AG04450 (cell line): ENCODE data around the gene LRRC34. TPM values are rescaled to one million over a fixed set of nuclear protein-coding genes. Genes with fewer than 3 reads are reported as not detected.

Experiments
- CTCF ChIA-PET: fragments of 300-600, 350-600 bp; formaldehyde crosslinking; extraction: SDS; loops from one replicate; lab custom pipeline; 2022; ENCODE audit warnings: antibody characterized with exemption, inconsistent platforms; lab: Charles Lee
- POLR2A ChIA-PET: fragments of 350-600 bp; formaldehyde crosslinking; extraction: SDS; loops from one replicate; lab custom pipeline; 2021; ENCODE audit warnings: antibody characterized with exemption, inconsistent platforms; lab: Yijun Ruan, JAX
- DNase-seq: peaks from one replicate; pipeline ENCODE4 v3.0.0-alpha.2; 2011; ENCODE audit warnings: low read depth, low spot score
- H3K27ac ChIP-seq: one replicate; pipeline ENCODE4 v1.5.1; 2012; ENCODE audit warnings: low read depth, low read length, control low read depth
- H3K27me3 ChIP-seq: one replicate; pipeline ENCODE4 v1.6.0; 2012; ENCODE audit warnings: low read length; ENCODE audit not compliant: control insufficient read depth, insufficient read depth
- H3K4me3 ChIP-seq: 2 replicates; pipeline ENCODE4 v1.5.1; 2011; ENCODE audit warnings: mild to moderate bottlenecking, low read depth, low read length, control low read depth
- H3K9me3 ChIP-seq: 2 replicates; pipeline ENCODE4 v1.5.1; 2012; ENCODE audit warnings: low read length; ENCODE audit not compliant: control insufficient read depth, insufficient read depth
- CTCF ChIP-seq: IDR thresholded peaks from 2 replicates; pipeline ENCODE4 v1.5.1; 2011; ENCODE audit warnings: low read depth, low read length, control low read depth, inconsistent platforms
- polyA plus RNA-seq: library from polyadenylated mRNA; depleted of rRNA; stranded (reverse); fragments of >200 nt; gene quantifications from 2 replicates; pipeline ENCODE4 v1.2.3, GENCODE V29; 2011

The LRRC34 gene
- polyA plus RNA-seq, 1 experiment, result 2.3 TPM

DNA sequence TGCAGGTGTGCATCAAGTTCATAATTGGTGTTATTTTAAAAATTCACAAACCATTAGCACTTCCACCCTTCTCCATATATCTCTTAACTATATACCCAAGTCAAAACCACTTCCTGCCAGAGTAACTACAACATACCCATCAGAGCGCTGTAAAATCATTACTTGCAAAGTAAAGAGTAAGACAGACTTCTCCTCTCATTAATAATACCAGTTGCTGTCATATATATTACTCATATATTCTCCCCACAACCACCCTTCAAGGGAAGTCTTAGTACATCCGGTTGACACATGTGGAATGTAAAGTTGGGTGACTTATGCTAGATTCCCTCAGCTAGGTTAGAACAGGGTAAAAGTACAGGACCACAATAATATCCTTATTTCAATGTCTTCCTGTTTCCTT lies 53.4 kb downstream of the LRRC34 start:
- ChIA-PET CTCF (interaction anchor here (1.4 kb wide), 1 partner anchor 10 kb away, joined by 3 read pairs; the partner anchor contains the start of gene ACTRT3), POLR2A (interaction anchor here (0.6 kb wide), 1 partner anchor 93 kb away, joined by 4 read pairs; no protein-coding TSS in a partner anchor)
- H3K27me3 ChIP-seq, result no peaks in the 10 kb centered on the region

DNA sequence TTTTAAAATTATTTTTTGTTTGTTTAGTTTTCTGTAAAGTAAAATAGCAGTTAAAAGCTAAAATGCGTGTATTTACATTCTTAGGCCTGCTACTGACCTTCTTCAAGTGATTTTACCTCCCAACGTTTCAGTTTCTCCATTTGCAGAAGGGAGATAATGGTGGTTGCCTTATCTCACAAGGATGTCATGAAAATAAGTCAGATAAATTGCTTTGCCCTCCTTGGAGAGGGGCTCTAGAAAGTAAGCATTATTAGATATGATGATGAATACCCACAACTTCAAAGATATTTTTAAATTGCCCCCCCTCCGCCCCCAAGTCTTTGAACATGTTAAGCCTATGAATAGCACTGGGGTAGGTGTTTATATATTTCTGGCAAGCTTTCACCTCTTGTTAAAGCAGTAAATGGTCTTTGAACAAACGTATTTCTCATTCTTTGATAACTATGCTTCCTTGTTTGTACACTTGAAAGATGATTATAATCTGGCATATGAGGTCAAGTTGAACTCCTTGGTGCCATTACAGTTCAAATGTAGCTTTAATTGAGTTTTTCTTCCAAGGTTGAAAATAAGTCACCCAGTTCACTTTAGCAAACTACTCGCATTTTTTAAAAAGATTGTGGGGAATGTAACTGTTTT lies 54.2 kb downstream of the LRRC34 start:
- POLR2A ChIA-PET, result no interaction called here

More for the DNA sequence above, 53.4 kb downstream of the LRRC34 start:
- H3K27ac ChIP-seq, result no peak overlapping the region
- H3K9me3 ChIP-seq, result no peaks in the 10 kb centered on the region; the same call in 1 of the 2 replicates
- no peak for DNase-seq
- no peak overlapping the region for H3K4me3 ChIP-seq
- no peak for TF ChIP-seq CTCF

DNA sequence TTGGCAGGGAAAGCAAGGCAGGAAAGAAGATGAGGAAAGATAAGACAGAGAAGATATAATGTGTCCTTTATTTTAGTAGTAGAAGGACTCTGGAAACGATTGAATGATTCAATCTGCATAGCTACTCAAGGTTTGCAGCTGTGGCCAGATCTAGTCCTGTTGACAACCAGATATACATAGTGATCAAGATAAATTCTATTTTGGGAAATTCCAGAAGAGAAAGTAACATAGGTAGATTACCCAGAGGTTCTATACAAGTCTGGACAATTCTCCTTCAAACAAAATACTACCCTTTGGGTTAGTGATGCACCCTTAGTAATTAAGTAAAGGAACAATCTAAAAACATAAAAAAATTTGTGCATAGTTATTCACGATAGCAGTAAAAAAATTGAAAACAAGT lies 57.2 kb downstream of the LRRC34 start:
- Histone ChIP-seq H3K4me3 (no peak overlapping the region), H3K27me3 (no peaks in the 10 kb centered on the region), H3K9me3 (no peaks in the 10 kb centered on the region), H3K27ac (no peak overlapping the region)
- POLR2A ChIA-PET, result no interaction called here
- TF ChIP-seq CTCF, result no peak
- no peak for DNase-seq
- CTCF ChIA-PET, result no interaction called here

More for the DNA sequence above, 54.2 kb downstream of the LRRC34 start:
- Histone ChIP-seq H3K27me3 (no peaks in the 10 kb centered on the region), H3K9me3 (no peaks in the 10 kb centered on the region; the same call in 1 of the 2 replicates), H3K4me3 (no peak overlapping the region), H3K27ac (no peak overlapping the region)
- no peak for TF ChIP-seq CTCF
- DNase-seq, result no peak
- CTCF ChIA-PET, result interaction anchor here (1.4 kb wide), 1 partner anchor 11 kb away, joined by 3 read pairs; the partner anchor contains the start of gene ACTRT3

DNA sequence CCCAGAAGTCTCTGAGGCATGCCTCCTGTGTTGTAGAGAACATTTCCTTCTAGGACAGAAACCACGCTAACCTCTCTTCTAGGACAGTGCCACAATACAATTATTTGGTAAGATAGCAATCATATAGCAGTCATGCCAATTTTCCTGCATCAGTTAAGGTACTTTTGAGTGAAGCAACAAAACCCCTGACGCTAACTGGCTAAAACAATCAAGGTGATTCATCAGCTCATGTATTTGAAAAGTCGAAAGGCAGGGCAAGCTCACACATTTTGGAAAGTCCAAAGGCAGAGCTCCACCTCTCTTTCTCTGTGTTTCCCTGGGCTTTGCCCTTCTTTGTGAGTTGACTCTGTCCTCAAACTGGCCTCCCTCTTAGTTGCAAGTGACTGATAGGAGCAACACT lies 58.0 kb downstream of the LRRC34 start:
- Histone ChIP-seq H3K4me3 (no peak overlapping the region), H3K27me3 (no peaks in the 10 kb centered on the region), H3K27ac (no peak overlapping the region), H3K9me3 (no peaks in the 10 kb centered on the region)
- POLR2A ChIA-PET, result no interaction called here
- CTCF ChIA-PET, result no interaction called here
- no peak for TF ChIP-seq CTCF
- no peak for DNase-seq

- Histone ChIP-seq H3K27me3 (peaks cover 4% of the 10 kb centered on the region), H3K4me3 (no peak overlapping the region), H3K9me3 (no peaks in the 10 kb centered on the region), H3K27ac (no peak overlapping the region)
- TF ChIP-seq CTCF, result no peak
- ChIA-PET CTCF (interaction anchor here (0.6 kb wide), 1 partner anchor 620 kb away, joined by 3 read pairs; no protein-coding TSS in a partner anchor), POLR2A (no interaction called here)
- no peak for DNase-seq
Measured at GRCh38 chr3:169751875-169752274, 60.8 kb downstream of the LRRC34 start.
